Lung (tissue), 12 donors: ENCODE data around the gene SLC12A8. TPM values are rescaled to one million over a fixed set of nuclear protein-coding genes. Genes with fewer than 3 reads are reported as not detected.

Experiments used
- ATAC-seq: fragments of 200-7000 bp; cut with Tn5 transposase; one replicate; pipeline ENCODE4 v1.9.1; 2020; ENCODE audit warnings: moderate number of reproducible peaks; ENCODE audit not compliant: insufficient read depth, low FRiP score
- DNase-seq, 3 donors: peaks; one replicate each; pipeline ENCODE4 v3.0.0-alpha.2; 2013 to 2017
- H3K27ac ChIP-seq, 2 donors: one replicate each; pipeline ENCODE4 v1.5.1; 2013; ENCODE audit warnings: mild to moderate bottlenecking in 2 of 2, moderate library complexity in 2 of 2, control low read depth in 1 of 2, inconsistent platforms in 1 of 2, low read depth in 1 of 2, low read length in 1 of 2
- H3K27me3 ChIP-seq, 3 donors: one replicate each; pipeline ENCODE4 v1.5.1; 2013; ENCODE audit warnings: low read length in 2 of 3; ENCODE audit not compliant: control insufficient read depth in 3 of 3, insufficient read depth in 3 of 3
- H3K36me3 ChIP-seq, 4 donors: one replicate each; pipeline ENCODE4 v1.5.1; 2013; ENCODE audit warnings: low read length in 4 of 4, mild to moderate bottlenecking in 1 of 4, moderate library complexity in 1 of 4; ENCODE audit not compliant: control insufficient read depth in 4 of 4, insufficient read depth in 4 of 4
- H3K4me1 ChIP-seq, 5 donors: one replicate each; pipeline ENCODE4 v1.5.1; 2013; ENCODE audit warnings: low read length in 5 of 5, mild to moderate bottlenecking in 2 of 5, moderate library complexity in 1 of 5; ENCODE audit not compliant: control insufficient read depth in 5 of 5, insufficient read depth in 5 of 5
- H3K4me3 ChIP-seq: one replicate; pipeline ENCODE4 v1.5.1; 2013; ENCODE audit warnings: mild to moderate bottlenecking, control low read depth, moderate library complexity
- H3K9ac ChIP-seq, 2 donors: one replicate each; pipeline ENCODE4 v1.5.1; 2013; ENCODE audit warnings: low read length in 2 of 2, control low read depth in 1 of 2; ENCODE audit not compliant: insufficient read depth in 1 of 2
- H3K9me3 ChIP-seq, 4 donors: one replicate each; pipeline ENCODE4 v1.5.1; 2013; ENCODE audit warnings: low read length in 3 of 4, mild to moderate bottlenecking in 1 of 4, moderate library complexity in 1 of 4; ENCODE audit not compliant: control insufficient read depth in 4 of 4, insufficient read depth in 3 of 4
- CTCF ChIP-seq: IDR thresholded peaks from 2 replicates; pipeline ENCODE4 v1.5.1; 2012; ENCODE audit warnings: mild to moderate bottlenecking; ENCODE audit errors: control extremely low read depth, extremely low read depth
- WGBS, 2 donors: extraction: QIAGEN DNeasy Blood & Tissue Kit; methylation state at CpG; one replicate each; pipeline ENCODE4 v1.1.7; 2013; 5-methylcytosine and 5-hydroxymethylcytosine counted together
- polyA plus RNA-seq, 2 donors: library from polyadenylated mRNA; stranded (reverse); fragments of 200-250 nt; gene quantifications; one replicate each; pipeline ENCODE4 v1.2.1, GENCODE V29; 2013
- total RNA-seq, 2 donors: library from RNA; depleted of rRNA in 1 of 2; stranded (reverse); fragments of >200 nt in 1 of 2; gene quantifications; one replicate each; pipeline ENCODE4 v1.2.1, GENCODE V29; 2014 to 2021
- donor health status: control.
- donor health status: control.
- donor health status: Bipolar disorder and iron deficiency.
- donor health status: healthy.
- donor health status: DM: yes; HTN: yes; CAD: no.

The SLC12A8 gene
- total and polyA plus RNA-seq, 4 donors, result 3.1 to 9.8 (median 5.8) TPM

- no peak for TF ChIP-seq CTCF
- Histone ChIP-seq H3K9me3 (no peaks in the 10 kb centered on the region), H3K36me3 (no peaks in the 10 kb centered on the region), H3K4me1 (peaks cover 0 to 11% (median 3%) of the 10 kb centered on the region in 5 donors), H3K27me3 (peaks cover 0 to 24% (median 16%) of the 10 kb centered on the region in 3 donors), H3K27ac (no peak overlapping the region), H3K9ac (no peak overlapping the region), H3K4me3 (peak overlapping the region; percentile 39)
- DNase-seq, result no peak
- ATAC-seq, result peak; percentile 39
- 65 to 79% methylated on average over 10 to 11 of the region's 11 CpGs for WGBS, 2 donors
Measured at GRCh38 chr3:125211523-125212090, 941 bp downstream of the SLC12A8 start.

GRCh38 chr3:125207949-125208568, 4.5 kb downstream of the SLC12A8 start:
- Histone ChIP-seq H3K9ac (no peak overlapping the region), H3K4me1 (peaks cover 0 to 11% (median 3%) of the 10 kb centered on the region in 5 donors), H3K36me3 (no peaks in the 10 kb centered on the region), H3K4me3 (no peak overlapping the region), H3K27ac (no peak overlapping the region), H3K27me3 (peaks cover 0 to 9% (median 8%) of the 10 kb centered on the region in 3 donors), H3K9me3 (no peaks in the 10 kb centered on the region)
- TF ChIP-seq CTCF, result no peak
- WGBS, 2 donors, result 92 to 94% methylated on average over 1 of the region's 1 CpG
- DNase-seq (no peak), ATAC-seq (no peak)

- Histone ChIP-seq H3K4me3 (no peak overlapping the region), H3K27ac (no peak overlapping the region), H3K9ac (no peak overlapping the region), H3K9me3 (no peaks in the 10 kb centered on the region), H3K36me3 (no peaks in the 10 kb centered on the region), H3K4me1 (peaks cover 0 to 7% (median 0%) of the 10 kb centered on the region in 5 donors), H3K27me3 (peaks cover 0 to 5% (median 4%) of the 10 kb centered on the region in 3 donors)
- DNase-seq (no peak), ATAC-seq (no peak)
- TF ChIP-seq CTCF, result no peak
- WGBS, 2 donors, result 84 to 87% methylated on average over 7 of the region's 7 CpGs
Measured at GRCh38 chr3:125207507-125207906, 5.0 kb downstream of the SLC12A8 start.
